Measurements from ENCODE around the gene SV2C.

SV2C gene

GRCh38 chr5:76187386-76187785, 104.2 kb downstream of the SV2C start:
- no peak overlapping the region for H3K4me3 ChIP-seq (ENCODE audit: low read depth, low read length)
- no peaks in the 10 kb centered on the region for H3K79me2 ChIP-seq (ENCODE audit: control insufficient read depth, insufficient read depth, low read length, unreplicated experiment)
- H3K4me1 ChIP-seq (ENCODE audit: control insufficient read depth, insufficient read depth, low read length, unreplicated experiment) = no peaks in the 10 kb centered on the region
- no peak overlapping the region for H3K27ac ChIP-seq (ENCODE audit: low read depth, low read length)
- H2AFZ ChIP-seq (ENCODE audit: low read length, unreplicated experiment) = no peak overlapping the region
- H3K27me3 ChIP-seq (ENCODE audit: insufficient read depth, low read length) = no peaks in the 10 kb centered on the region
- H3K36me3 ChIP-seq (ENCODE audit: insufficient read depth, low read length) = no peaks in the 10 kb centered on the region

- H3K36me3 ChIP-seq (ENCODE audit: insufficient read depth, low read length) = no peaks in the 10 kb centered on the region
- no peak overlapping the region for H2AFZ ChIP-seq (ENCODE audit: low read length, unreplicated experiment)
- H3K4me1 ChIP-seq (ENCODE audit: control insufficient read depth, insufficient read depth, low read length, unreplicated experiment) = no peaks in the 10 kb centered on the region
- no peaks in the 10 kb centered on the region; the same call in 1 of the 2 replicates for H3K27me3 ChIP-seq (ENCODE audit: insufficient read depth, low read length)
- H3K27ac ChIP-seq (ENCODE audit: low read depth, low read length) = no peak overlapping the region
- H3K79me2 ChIP-seq (ENCODE audit: control insufficient read depth, insufficient read depth, low read length, unreplicated experiment) = no peaks in the 10 kb centered on the region
- no peak overlapping the region for H3K4me3 ChIP-seq (ENCODE audit: low read depth, low read length)
Observed at GRCh38 chr5:76190356-76190755, 107.2 kb downstream of the SV2C start.

GRCh38 chr5:76192837-76193236, 109.7 kb downstream of the SV2C start:
- no peaks in the 10 kb centered on the region for H3K79me2 ChIP-seq (ENCODE audit: control insufficient read depth, insufficient read depth, low read length, unreplicated experiment)
- no peak overlapping the region for H2AFZ ChIP-seq (ENCODE audit: low read length, unreplicated experiment)

GRCh38 chr5:76193635-76194034, 110.5 kb downstream of the SV2C start:
- Histone ChIP-seq H3K27ac (ENCODE audit: low read depth, low read length) (no peak overlapping the region), H3K36me3 (ENCODE audit: insufficient read depth, low read length) (no peaks in the 10 kb centered on the region), H2AFZ (ENCODE audit: low read length, unreplicated experiment) (no peak overlapping the region), H3K4me1 (ENCODE audit: control insufficient read depth, insufficient read depth, low read length, unreplicated experiment) (no peaks in the 10 kb centered on the region), H3K79me2 (ENCODE audit: control insufficient read depth, insufficient read depth, low read length, unreplicated experiment) (no peaks in the 10 kb centered on the region), H3K27me3 (ENCODE audit: insufficient read depth, low read length) (peaks cover 6% of the 10 kb centered on the region; the same call in 1 of the 2 replicates), H3K4me3 (ENCODE audit: low read depth, low read length) (no peak overlapping the region)

More at GRCh38 chr5:76192837-76193236, 109.7 kb downstream of the SV2C start:
- H3K27ac ChIP-seq (ENCODE audit: low read depth, low read length) = no peak overlapping the region
- no peak overlapping the region for H3K4me3 ChIP-seq (ENCODE audit: low read depth, low read length)
- H3K27me3 ChIP-seq (ENCODE audit: insufficient read depth, low read length) = peaks cover 6% of the 10 kb centered on the region; the same call in 1 of the 2 replicates
- no peaks in the 10 kb centered on the region for H3K36me3 ChIP-seq (ENCODE audit: insufficient read depth, low read length)
- no peaks in the 10 kb centered on the region for H3K4me1 ChIP-seq (ENCODE audit: control insufficient read depth, insufficient read depth, low read length, unreplicated experiment)

- Histone ChIP-seq H3K27ac (ENCODE audit: low read depth, low read length) (no peak overlapping the region), H3K36me3 (ENCODE audit: insufficient read depth, low read length) (no peaks in the 10 kb centered on the region), H3K79me2 (ENCODE audit: control insufficient read depth, insufficient read depth, low read length, unreplicated experiment) (no peaks in the 10 kb centered on the region), H3K4me1 (ENCODE audit: control insufficient read depth, insufficient read depth, low read length, unreplicated experiment) (no peaks in the 10 kb centered on the region), H3K27me3 (ENCODE audit: insufficient read depth, low read length) (peaks cover 6% of the 10 kb centered on the region; the same call in 1 of the 2 replicates), H3K4me3 (ENCODE audit: low read depth, low read length) (no peak overlapping the region), H2AFZ (ENCODE audit: low read length, unreplicated experiment) (no peak overlapping the region)
Observed at GRCh38 chr5:76194340-76194739, 111.2 kb downstream of the SV2C start.

GRCh38 chr5:76196457-76196856, 113.3 kb downstream of the SV2C start:
- Histone ChIP-seq H3K27me3 (ENCODE audit: insufficient read depth, low read length) (peaks cover 6% of the 10 kb centered on the region; the same call in 1 of the 2 replicates), H3K4me3 (ENCODE audit: low read depth, low read length) (no peak overlapping the region), H3K36me3 (ENCODE audit: insufficient read depth, low read length) (no peaks in the 10 kb centered on the region), H3K79me2 (ENCODE audit: control insufficient read depth, insufficient read depth, low read length, unreplicated experiment) (no peaks in the 10 kb centered on the region), H3K27ac (ENCODE audit: low read depth, low read length) (no peak overlapping the region), H2AFZ (ENCODE audit: low read length, unreplicated experiment) (no peak overlapping the region), H3K4me1 (ENCODE audit: control insufficient read depth, insufficient read depth, low read length, unreplicated experiment) (no peaks in the 10 kb centered on the region)

- Histone ChIP-seq H2AFZ (ENCODE audit: low read length, unreplicated experiment) (no peak overlapping the region), H3K27me3 (ENCODE audit: insufficient read depth, low read length) (peaks cover 6% of the 10 kb centered on the region; the same call in 1 of the 2 replicates), H3K27ac (ENCODE audit: low read depth, low read length) (no peak overlapping the region), H3K4me3 (ENCODE audit: low read depth, low read length) (no peak overlapping the region), H3K36me3 (ENCODE audit: insufficient read depth, low read length) (no peaks in the 10 kb centered on the region), H3K4me1 (ENCODE audit: control insufficient read depth, insufficient read depth, low read length, unreplicated experiment) (no peaks in the 10 kb centered on the region), H3K79me2 (ENCODE audit: control insufficient read depth, insufficient read depth, low read length, unreplicated experiment) (no peaks in the 10 kb centered on the region)
Observed at GRCh38 chr5:76196886-76197489, 113.8 kb downstream of the SV2C start.

- Histone ChIP-seq H2AFZ (ENCODE audit: low read length, unreplicated experiment) (no peak overlapping the region), H3K27ac (ENCODE audit: low read depth, low read length) (no peak overlapping the region), H3K36me3 (ENCODE audit: insufficient read depth, low read length) (no peaks in the 10 kb centered on the region), H3K4me1 (ENCODE audit: control insufficient read depth, insufficient read depth, low read length, unreplicated experiment) (no peaks in the 10 kb centered on the region), H3K79me2 (ENCODE audit: control insufficient read depth, insufficient read depth, low read length, unreplicated experiment) (no peaks in the 10 kb centered on the region), H3K4me3 (ENCODE audit: low read depth, low read length) (no peak overlapping the region), H3K27me3 (ENCODE audit: insufficient read depth, low read length) (peaks cover 6% of the 10 kb centered on the region; the same call in 1 of the 2 replicates)
Observed at GRCh38 chr5:76197726-76198125, 114.5 kb downstream of the SV2C start.

- no peaks in the 10 kb centered on the region for H3K36me3 ChIP-seq (ENCODE audit: insufficient read depth, low read length)
- H3K27ac ChIP-seq (ENCODE audit: low read depth, low read length) = no peak overlapping the region
- no peak overlapping the region for H2AFZ ChIP-seq (ENCODE audit: low read length, unreplicated experiment)
- H3K79me2 ChIP-seq (ENCODE audit: control insufficient read depth, insufficient read depth, low read length, unreplicated experiment) = no peaks in the 10 kb centered on the region
- H3K4me3 ChIP-seq (ENCODE audit: low read depth, low read length) = no peak overlapping the region
- no peaks in the 10 kb centered on the region for H3K4me1 ChIP-seq (ENCODE audit: control insufficient read depth, insufficient read depth, low read length, unreplicated experiment)
- peaks cover 6% of the 10 kb centered on the region; the same call in 1 of the 2 replicates for H3K27me3 ChIP-seq (ENCODE audit: insufficient read depth, low read length)
Observed at GRCh38 chr5:76199336-76200318, 116.4 kb downstream of the SV2C start.

GRCh38 chr5:76202182-76202581, 119.0 kb downstream of the SV2C start:
- Histone ChIP-seq H3K4me1 (ENCODE audit: control insufficient read depth, insufficient read depth, low read length, unreplicated experiment) (no peaks in the 10 kb centered on the region), H3K36me3 (ENCODE audit: insufficient read depth, low read length) (no peaks in the 10 kb centered on the region), H3K27me3 (ENCODE audit: insufficient read depth, low read length) (no peaks in the 10 kb centered on the region), H3K27ac (ENCODE audit: low read depth, low read length) (no peak overlapping the region), H2AFZ (ENCODE audit: low read length, unreplicated experiment) (no peak overlapping the region), H3K79me2 (ENCODE audit: control insufficient read depth, insufficient read depth, low read length, unreplicated experiment) (no peaks in the 10 kb centered on the region), H3K4me3 (ENCODE audit: low read depth, low read length) (no peak overlapping the region)
